GM18517 (cell line): ENCODE results near the gene TMEM8B.

Experiments used
- ATAC-seq: cut with Tn5 transposase; IDR thresholded peaks from one replicate; pipeline ENCODE4 v1.9.1; 2021; ENCODE audit warnings: mild to moderate bottlenecking, moderate library complexity; ENCODE audit not compliant: unreplicated experiment

The TMEM8B gene

GRCh38 chr9:35829084-35829763 is at the start of gene TMEM8B:
Gene TMEM8B, plus strand, starts transcription at chr9:35829228. Its CDS starts 220 bp downstream, at chr9:35829448.
- ATAC-seq: no peak

GRCh38 chr9:35781066-35781465 is 48.0 kb upstream of the TMEM8B start:
- ATAC-seq: no peak

- no peak for ATAC-seq
These were observed 45.6 kb upstream of the TMEM8B start for GRCh38 chr9:35783418-35783817.

- no peak for ATAC-seq
These were observed 39.5 kb upstream of the TMEM8B start for GRCh38 chr9:35789541-35789940.

GRCh38 chr9:35790025-35790384 is 39.0 kb upstream of the TMEM8B start:
- ATAC-seq: no peak

GRCh38 chr9:35790385-35791296 is 38.4 kb upstream of the TMEM8B start:
- no peak for ATAC-seq

GRCh38 chr9:35791297-35791921 is 37.6 kb upstream of the TMEM8B start, which contains the start of gene NPR2:
Gene NPR2, plus strand, starts transcription at chr9:35791591. Its CDS starts 818 bp downstream, at chr9:35792409.
- no peak for ATAC-seq

GRCh38 chr9:35792024-35792813 is 36.8 kb upstream of the TMEM8B start:
- ATAC-seq: no peak

GRCh38 chr9:35792826-35793225 is 36.2 kb upstream of the TMEM8B start:
- ATAC-seq: no peak

GRCh38 chr9:35793461-35793860 is 35.6 kb upstream of the TMEM8B start:
- no peak for ATAC-seq

GRCh38 chr9:35795695-35796094 is 33.3 kb upstream of the TMEM8B start:
- ATAC-seq: no peak

GRCh38 chr9:35797311-35798109 is 31.5 kb upstream of the TMEM8B start:
- ATAC-seq: no peak

GRCh38 chr9:35798658-35799374 is 30.2 kb upstream of the TMEM8B start:
- no peak for ATAC-seq

GRCh38 chr9:35800530-35800929 is 28.5 kb upstream of the TMEM8B start:
- ATAC-seq: no peak

GRCh38 chr9:35801328-35802128 is 27.5 kb upstream of the TMEM8B start:
- ATAC-seq: no peak

- ATAC-seq: no peak
These were observed 22.9 kb upstream of the TMEM8B start for GRCh38 chr9:35806101-35806500.

- no peak for ATAC-seq
These were observed 20.6 kb upstream of the TMEM8B start for GRCh38 chr9:35808433-35808832.

GRCh38 chr9:35810122-35810521 is 18.9 kb upstream of the TMEM8B start:
- no peak for ATAC-seq
